GM12865 (cell line): ENCODE results near the gene KLF13.

Experiments
- DNase-seq: peaks from one replicate; pipeline ENCODE4 v3.0.0; 2010; ENCODE audit warnings: low read depth
- H3K4me3 ChIP-seq: 2 replicates; pipeline ENCODE4 v1.5.1; 2011; ENCODE audit warnings: mild to moderate bottlenecking, low read depth, low read length, control low read depth
- CTCF ChIP-seq: IDR thresholded peaks from 2 replicates; pipeline ENCODE4 v1.5.1; 2011; ENCODE audit warnings: low read length, control low read depth, low read depth, inconsistent platforms; ENCODE audit not compliant: insufficient read depth; ENCODE audit errors: missing control alignments

The KLF13 gene

GRCh38 chr15:31300981-31301672 lies 25.5 kb upstream of the KLF13 start:
- DNase-seq: no peak
- no peak overlapping the region for H3K4me3 ChIP-seq
- TF ChIP-seq CTCF: no peak

- DNase-seq: no peak
- no peak for TF ChIP-seq CTCF
- H3K4me3 ChIP-seq: no peak overlapping the region
These were observed 25.0 kb upstream of the KLF13 start for GRCh38 chr15:31301673-31301990.

- TF ChIP-seq CTCF: no peak
- no peak overlapping the region for H3K4me3 ChIP-seq
- no peak for DNase-seq
These were observed 24.5 kb upstream of the KLF13 start for GRCh38 chr15:31302029-31302657.

- H3K4me3 ChIP-seq: no peak overlapping the region
- DNase-seq: peak; percentile 62
- TF ChIP-seq CTCF: peak; percentile 44
These were observed 23.6 kb upstream of the KLF13 start for GRCh38 chr15:31302778-31303725.

- no peak for DNase-seq
- no peak overlapping the region for H3K4me3 ChIP-seq
- no peak for TF ChIP-seq CTCF
These were observed 22.6 kb upstream of the KLF13 start for GRCh38 chr15:31303726-31304648.

- no peak for TF ChIP-seq CTCF
These were observed 21.8 kb upstream of the KLF13 start for GRCh38 chr15:31304751-31305365.

More at GRCh38 chr15:31304751-31305365, 21.8 kb upstream of the KLF13 start:
- no peak overlapping the region for H3K4me3 ChIP-seq
- no peak for DNase-seq
